Measurements from ENCODE around the gene ELAC1. TPM values are rescaled to one million over a fixed set of nuclear protein-coding genes. Genes with fewer than 3 reads are reported as not detected.

ELAC1 gene, protein sequence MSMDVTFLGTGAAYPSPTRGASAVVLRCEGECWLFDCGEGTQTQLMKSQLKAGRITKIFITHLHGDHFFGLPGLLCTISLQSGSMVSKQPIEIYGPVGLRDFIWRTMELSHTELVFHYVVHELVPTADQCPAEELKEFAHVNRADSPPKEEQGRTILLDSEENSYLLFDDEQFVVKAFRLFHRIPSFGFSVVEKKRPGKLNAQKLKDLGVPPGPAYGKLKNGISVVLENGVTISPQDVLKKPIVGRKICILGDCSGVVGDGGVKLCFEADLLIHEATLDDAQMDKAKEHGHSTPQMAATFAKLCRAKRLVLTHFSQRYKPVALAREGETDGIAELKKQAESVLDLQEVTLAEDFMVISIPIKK
- total RNA-seq (ENCODE audit: low replicate concordance), result 8.1 and 16.1 TPM in 2 replicates

DNA sequence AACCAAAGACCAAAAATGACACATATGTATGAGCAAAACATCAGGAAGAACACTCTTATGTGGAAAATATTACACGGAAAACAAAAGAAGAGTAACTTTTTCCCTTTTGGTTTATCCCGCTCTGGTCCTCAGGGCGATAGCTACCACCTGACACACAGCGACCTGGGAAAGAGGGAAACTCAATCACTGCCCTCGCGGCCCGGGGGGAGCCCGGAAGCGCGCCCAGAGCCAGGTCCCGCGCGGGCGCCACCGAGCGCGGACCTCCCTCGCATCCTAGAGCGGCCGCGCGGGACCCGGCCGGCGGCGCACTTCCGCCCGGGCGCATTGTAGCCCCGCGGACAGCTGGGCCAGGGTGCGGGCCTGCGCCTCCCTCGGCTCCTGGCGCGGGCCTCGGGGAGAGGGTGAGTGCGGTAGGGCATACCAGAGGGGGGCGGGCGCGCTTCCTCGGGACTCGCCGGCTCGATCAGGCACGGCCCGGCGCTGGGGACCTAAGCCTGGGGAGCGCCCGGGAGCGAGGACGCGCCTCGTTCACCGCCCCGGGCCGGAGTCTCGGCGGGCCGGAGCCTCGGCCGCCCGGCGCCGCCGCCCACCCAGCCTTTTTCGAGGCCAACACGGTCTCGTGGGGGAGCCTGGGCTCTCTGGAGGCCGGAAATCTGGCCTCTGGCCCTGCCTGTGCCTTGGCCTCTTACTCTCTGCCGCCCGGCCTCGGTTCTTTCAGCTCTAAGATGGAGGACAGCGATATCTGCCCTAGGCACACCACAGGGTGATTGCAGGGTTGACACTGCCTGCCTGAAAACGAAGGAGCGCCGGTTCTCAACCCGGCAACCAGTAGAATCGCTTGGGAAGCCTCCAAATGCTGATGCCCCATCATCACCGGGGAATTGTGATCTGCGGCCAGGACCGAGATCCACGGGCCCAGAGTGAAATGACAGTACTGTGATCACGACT is at the start of gene ELAC1:
Gene ELAC1 (plus strand): TSS at position 327 of the 948 bp plus-strand sequence. CDS start 6,365 bp downstream, outside the sequence.
- Histone ChIP-seq H3K27me3 (no peaks in the 10 kb centered on the region), H3K4me2 (peak within 1 kb of the TSS; percentile 96), H3K4me3 (peak within 1 kb of the TSS; percentile 87), H3K9ac (peak within 1 kb of the TSS; percentile 91), H3K79me2 (ENCODE audit: low read depth) (peaks cover 16% of the 10 kb centered on the region), H2AFZ (replicated peaks) (peak within 1 kb of the TSS; percentile 94), H4K20me1 (ENCODE audit: low read depth) (no peaks in the 10 kb centered on the region), H3K27ac (peak within 1 kb of the TSS; percentile 89), H3K36me3 (no peaks in the 10 kb centered on the region), H3K4me1 (peaks cover 11% of the 10 kb centered on the region), H3K9me3 (ENCODE audit: low read depth) (no peaks in the 10 kb centered on the region), H3F3A (ENCODE audit: low read depth) (peaks cover 19% of the 10 kb centered on the region)
- Mint-ChIP-seq H3K36me3 (peaks cover 2% of the 10 kb centered on the region), H3K27ac (peak within 1 kb of the TSS; percentile 89), H3K27me3 (ENCODE audit: insufficient read depth, low read depth) (peaks cover 5% of the 10 kb centered on the region), H3K4me3 (peak within 1 kb of the TSS; percentile 85), H3K4me1 (peaks cover 17% of the 10 kb centered on the region), H3K9me3 (peaks cover 15% of the 10 kb centered on the region)
- no peak for TF ChIP-seq EZH2 (IDR thresholded peaks at IDR 0.05)
- TF ChIP-seq, protein P1, sequence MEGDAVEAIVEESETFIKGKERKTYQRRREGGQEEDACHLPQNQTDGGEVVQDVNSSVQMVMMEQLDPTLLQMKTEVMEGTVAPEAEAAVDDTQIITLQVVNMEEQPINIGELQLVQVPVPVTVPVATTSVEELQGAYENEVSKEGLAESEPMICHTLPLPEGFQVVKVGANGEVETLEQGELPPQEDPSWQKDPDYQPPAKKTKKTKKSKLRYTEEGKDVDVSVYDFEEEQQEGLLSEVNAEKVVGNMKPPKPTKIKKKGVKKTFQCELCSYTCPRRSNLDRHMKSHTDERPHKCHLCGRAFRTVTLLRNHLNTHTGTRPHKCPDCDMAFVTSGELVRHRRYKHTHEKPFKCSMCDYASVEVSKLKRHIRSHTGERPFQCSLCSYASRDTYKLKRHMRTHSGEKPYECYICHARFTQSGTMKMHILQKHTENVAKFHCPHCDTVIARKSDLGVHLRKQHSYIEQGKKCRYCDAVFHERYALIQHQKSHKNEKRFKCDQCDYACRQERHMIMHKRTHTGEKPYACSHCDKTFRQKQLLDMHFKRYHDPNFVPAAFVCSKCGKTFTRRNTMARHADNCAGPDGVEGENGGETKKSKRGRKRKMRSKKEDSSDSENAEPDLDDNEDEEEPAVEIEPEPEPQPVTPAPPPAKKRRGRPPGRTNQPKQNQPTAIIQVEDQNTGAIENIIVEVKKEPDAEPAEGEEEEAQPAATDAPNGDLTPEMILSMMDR (IDR thresholded peaks at IDR 0.05), result peak; percentile 9
- peak; percentile 87 for DNase-seq (ENCODE audit: low spot score)

DNA sequence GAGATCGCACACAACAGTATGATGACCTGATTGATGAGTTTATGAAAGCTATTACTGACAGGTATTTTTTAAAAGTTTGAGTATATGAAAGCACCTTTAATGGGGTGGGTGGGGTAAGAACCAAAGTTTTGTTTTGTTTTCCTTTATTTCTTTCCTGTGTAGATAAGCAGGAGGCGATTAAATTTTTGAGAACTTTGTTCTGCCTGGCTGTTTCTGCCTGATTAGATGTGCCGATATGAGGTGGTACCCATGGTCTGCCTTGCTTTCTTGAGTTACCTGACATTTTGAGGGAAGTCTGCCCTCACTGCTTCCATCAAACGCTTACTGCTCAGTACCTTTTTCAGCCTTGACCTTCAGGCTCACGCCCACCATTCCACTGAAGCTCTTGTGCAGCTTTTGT is 49.7 kb upstream of the ELAC1 start:
- peaks cover 16% of the 10 kb centered on the region for H3K36me3 ChIP-seq
- TF ChIP-seq EZH2 (IDR thresholded peaks at IDR 0.05) (no peak), EZH2phosphoT487 (IDR thresholded peaks at IDR 0.05) (no peak)
- TF ChIP-seq, protein P1 (IDR thresholded peaks at IDR 0.05), result no peak
- H3K27ac ChIP-seq, result no peak overlapping the region
- no peak overlapping the region for H3K4me3 ChIP-seq
- no peaks in the 10 kb centered on the region for H3K79me2 ChIP-seq (ENCODE audit: low read depth)
- no peaks in the 10 kb centered on the region for H3F3A ChIP-seq (ENCODE audit: low read depth)
- no peaks in the 10 kb centered on the region for H4K20me1 ChIP-seq (ENCODE audit: low read depth)
- Mint-ChIP-seq H3K4me1 (no peaks in the 10 kb centered on the region), H3K9me3 (peaks cover under 1% of the 10 kb centered on the region), H3K36me3 (peaks cover 43% of the 10 kb centered on the region), H3K27me3 (ENCODE audit: insufficient read depth, low read depth) (no peaks in the 10 kb centered on the region), H3K27ac (no peak overlapping the region), H3K4me3 (no peak overlapping the region)
- no peaks in the 10 kb centered on the region for H3K4me1 ChIP-seq
- no peak overlapping the region for H3K9ac ChIP-seq
- H3K4me2 ChIP-seq, result no peak overlapping the region
- H2AFZ ChIP-seq (replicated peaks), result no peak overlapping the region
- no peak for DNase-seq (ENCODE audit: low spot score)
- no peaks in the 10 kb centered on the region for H3K27me3 ChIP-seq
- H3K9me3 ChIP-seq (ENCODE audit: low read depth), result no peaks in the 10 kb centered on the region

DNA sequence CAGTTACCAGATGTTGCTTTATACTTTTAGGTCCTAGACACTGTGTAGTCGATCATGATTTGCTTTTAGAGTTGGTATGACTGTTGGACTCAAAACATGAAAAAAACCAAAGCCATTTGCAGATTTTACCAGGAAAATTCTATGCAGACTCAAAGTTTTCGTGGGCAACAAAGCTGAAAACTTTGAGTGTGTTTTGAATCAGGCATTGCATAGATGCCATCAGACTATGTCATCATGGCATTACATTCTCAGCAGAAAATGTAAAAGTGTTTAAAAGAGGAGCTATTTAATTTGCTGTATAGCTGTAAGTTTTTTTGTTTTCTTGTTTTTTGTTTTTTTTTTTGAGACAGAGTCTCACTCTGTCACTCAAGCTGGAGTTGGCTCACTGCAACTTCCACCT is 43.5 kb upstream of the ELAC1 start:
- H3K27me3 ChIP-seq, result no peaks in the 10 kb centered on the region
- no peak overlapping the region for H3K9ac ChIP-seq
- no peak for DNase-seq (ENCODE audit: low spot score)
- no peaks in the 10 kb centered on the region for H3K4me1 Mint-ChIP-seq
- H3K9me3 Mint-ChIP-seq, result peaks cover 19% of the 10 kb centered on the region
- no peak overlapping the region for H3K4me2 ChIP-seq
- H3K36me3 ChIP-seq, result peaks cover 47% of the 10 kb centered on the region
- H3K4me3 ChIP-seq, result no peak overlapping the region
- no peak overlapping the region for H2AFZ ChIP-seq (replicated peaks)
- no peaks in the 10 kb centered on the region for H3K4me1 ChIP-seq
- peaks cover 2% of the 10 kb centered on the region for H3K27me3 Mint-ChIP-seq (ENCODE audit: insufficient read depth, low read depth)
- no peak overlapping the region for H3K4me3 Mint-ChIP-seq
- H3K9me3 ChIP-seq (ENCODE audit: low read depth), result no peaks in the 10 kb centered on the region
- TF ChIP-seq EZH2 (IDR thresholded peaks at IDR 0.05) (no peak), EZH2phosphoT487 (IDR thresholded peaks at IDR 0.05) (no peak)
- TF ChIP-seq, protein P1 (IDR thresholded peaks at IDR 0.05), result no peak
- no peak overlapping the region for H3K27ac Mint-ChIP-seq
- H3K27ac ChIP-seq, result no peak overlapping the region
- H3K79me2 ChIP-seq (ENCODE audit: low read depth), result no peaks in the 10 kb centered on the region
- H3F3A ChIP-seq (ENCODE audit: low read depth), result no peaks in the 10 kb centered on the region
- no peaks in the 10 kb centered on the region for H4K20me1 ChIP-seq (ENCODE audit: low read depth)
- peaks cover 66% of the 10 kb centered on the region for H3K36me3 Mint-ChIP-seq
